Endothelial cell of umbilical vein (primary cell): ENCODE results near the gene LSR. TPM values are rescaled to one million over a fixed set of nuclear protein-coding genes. Genes with fewer than 3 reads are reported as not detected.

Source experiments
- BruUV-seq: library from RNA; stranded (reverse); fragments of 400-500 nt; replicated peaks from 2 replicates; lab custom pipeline; 2021; lab: Mats Ljungman, UMichigan
- CTCF ChIA-PET: fragments of 300-600, 350-600 bp; sonication (Branson Sonifier 250); formaldehyde crosslinking; loops from one replicate; lab custom pipeline; 2021; ENCODE audit warnings: antibody characterized with exemption, inconsistent platforms; lab: Charles Lee
- POLR2A ChIA-PET: fragments of 300-600, 350-600 bp; sonication (Branson Sonifier 250); formaldehyde crosslinking; loops from one replicate; lab custom pipeline; 2021; ENCODE audit warnings: antibody characterized with exemption, inconsistent platforms; lab: Charles Lee
- DNase-seq: peaks from one replicate; pipeline ENCODE4 v3.0.0-alpha.2; 2011; ENCODE audit warnings: low read depth, low spot score
- FAIRE-seq: peaks from 2 replicates; lab custom pipeline; 2011; peaks lifted over from hg19 to GRCh38; lab: Jason Lieb, UNC
- H2AFZ ChIP-seq: 2 replicates; pipeline ENCODE4 v1.6.0; 2012; ENCODE audit warnings: low read depth, low read length, control low read depth, inconsistent platforms
- H3K27ac ChIP-seq: 2 replicates; pipeline ENCODE4 v1.5.1; 2011; ENCODE audit warnings: low read depth, mild to moderate bottlenecking, control low read depth, low read length, moderate library complexity; ENCODE audit not compliant: insufficient read depth
- H3K27me3 ChIP-seq, 2 experiments: 2 replicates each; pipeline versions ENCODE4 v1.6.0 to v1.6.1; 2011; ENCODE audit warnings: low read length in 2 of 2, mixed read lengths in 1 of 2; ENCODE audit not compliant: control insufficient read depth in 2 of 2, insufficient read depth in 2 of 2
- H3K36me3 ChIP-seq, 2 experiments: 2 replicates in 1 of 2; 3 replicates in 1 of 2; pipeline ENCODE4 v1.5.1; 2011; ENCODE audit warnings: low read length in 2 of 2, mild to moderate bottlenecking in 1 of 2, moderate library complexity in 1 of 2; ENCODE audit not compliant: control insufficient read depth in 2 of 2, insufficient read depth in 2 of 2; ENCODE audit errors: extremely low read depth in 1 of 2
- H3K4me1 ChIP-seq: 3 replicates; pipeline ENCODE4 v1.5.1; 2011; ENCODE audit warnings: mild to moderate bottlenecking, low read length; ENCODE audit not compliant: control insufficient read depth, insufficient read depth; ENCODE audit errors: extremely low read depth
- H3K4me2 ChIP-seq: 2 replicates; pipeline ENCODE4 v1.6.1; 2011; ENCODE audit warnings: low read length, control low read depth, mixed read lengths; ENCODE audit not compliant: insufficient read depth
- H3K4me3 ChIP-seq, 3 experiments: fragments of 200-600 bp in 1 of 3; sonication (generic), shearing (Covaris generic) in 1 of 3; replicated peaks in 1 of 3; 2 replicates each; pipeline ENCODE4 v1.5.1; 2011 to 2016; ENCODE audit warnings: control low read depth in 3 of 3, low read length in 3 of 3, mild to moderate bottlenecking in 2 of 3, inconsistent platforms in 1 of 3, low read depth in 1 of 3, moderate library complexity in 1 of 3; ENCODE audit not compliant: insufficient read depth in 1 of 3
- H3K79me2 ChIP-seq: 2 replicates; pipeline ENCODE4 v1.6.0; 2012; ENCODE audit warnings: low read length, inconsistent platforms; ENCODE audit not compliant: control insufficient read depth, insufficient read depth
- H3K9ac ChIP-seq: replicated peaks from 2 replicates; pipeline ENCODE3; 2011; ENCODE audit warnings: low read length, control low read depth; ENCODE audit not compliant: insufficient read depth; ENCODE audit errors: extremely low read depth
- H3K9me1 ChIP-seq: replicated peaks from 3 replicates; pipeline ENCODE4 v1.6.0; 2011; ENCODE audit warnings: mild to moderate bottlenecking, low read length; ENCODE audit not compliant: control insufficient read depth, insufficient read depth; ENCODE audit errors: extremely low read depth
- H3K9me3 ChIP-seq: replicated peaks from 2 replicates; pipeline ENCODE4 v1.5.1; 2012; ENCODE audit warnings: low read length, inconsistent platforms; ENCODE audit not compliant: control insufficient read depth, insufficient read depth
- H4K20me1 ChIP-seq: replicated peaks from 2 replicates; pipeline ENCODE3; 2011; ENCODE audit warnings: mild to moderate bottlenecking, low read length; ENCODE audit not compliant: control insufficient read depth, insufficient read depth; ENCODE audit errors: extremely low read depth
- EZH2 ChIP-seq: IDR thresholded peaks from 2 replicates; pipeline ENCODE4 v1.6.1; 2012; ENCODE audit warnings: borderline replicate concordance, low read depth, mild to moderate bottlenecking, moderate library complexity, low read length, inconsistent platforms; ENCODE audit not compliant: severe bottlenecking
- FOS ChIP-seq: IDR thresholded peaks from 2 replicates; pipeline ENCODE4 v1.6.1; 2011; ENCODE audit warnings: mild to moderate bottlenecking, low read length, moderate library complexity, borderline replicate concordance; ENCODE audit not compliant: insufficient read depth
- GATA2 ChIP-seq: IDR thresholded peaks from 2 replicates; pipeline ENCODE4 v1.7.0; 2011; ENCODE audit warnings: low read depth, mild to moderate bottlenecking, moderate library complexity, mixed read lengths, low read length; ENCODE audit not compliant: insufficient read length, insufficient read depth
- JUN ChIP-seq: IDR thresholded peaks from 2 replicates; pipeline ENCODE4 v1.6.1; 2011; ENCODE audit warnings: borderline replicate concordance, low read depth; ENCODE audit not compliant: insufficient read length, insufficient read depth
- MYC ChIP-seq: IDR thresholded peaks from one replicate; pipeline ENCODE4 v1.6.1; 2011; ENCODE audit warnings: mild to moderate bottlenecking, low read depth, low read length
- POLR2A ChIP-seq: IDR thresholded peaks from 2 replicates; pipeline ENCODE4 v1.6.1; 2012; ENCODE audit warnings: low read depth, mild to moderate bottlenecking, control low read depth, low read length
- POLR2AphosphoS5 ChIP-seq: IDR thresholded peaks from 2 replicates; pipeline ENCODE4 v1.6.1; 2012; ENCODE audit warnings: low read depth, mild to moderate bottlenecking, control low read depth, low read length, moderate library complexity; ENCODE audit not compliant: insufficient read depth
- dilution Hi-C: fragments of 300-500 bp; cut with MboI; formaldehyde crosslinking; loops from one replicate; pipeline ENCODE4 v1.15.0; 2019; ENCODE audit warnings: low sequenced_read_pairs; ENCODE audit not compliant: extremely low pct_ligation_motif_present
- intact Hi-C: fragments of 100-400 bp; cut with micrococcal nuclease; formaldehyde crosslinking; loops from one replicate; pipeline ENCODE4 v1.10.0; 2022
- polyA plus RNA-seq, 4 experiments: library from polyadenylated mRNA; depleted of rRNA in 3 of 4; stranded (reverse) in 3 of 4; unstranded in 1 of 4; fragments of >200 nt; gene quantifications; 2 replicates each; pipeline versions ENCODE4 v1.2.1 to v1.2.3, GENCODE V29; 2011 to 2012; ENCODE audit warnings: missing spikeins in 1 of 4
- total RNA-seq: library from RNA; stranded (reverse); gene quantifications from 2 replicates; pipeline ENCODE4 v1.2.3, GENCODE V29; 2021
- TF ChIP-seq, protein P1 (sequence below), 2 donors: IDR thresholded peaks; 1 replicate in 1 of 2; 2 replicates in 1 of 2; pipeline ENCODE4 v1.5.1; 2011; ENCODE audit warnings: low read length in 2 of 2, mild to moderate bottlenecking in 2 of 2, moderate library complexity in 2 of 2, control low read depth in 1 of 2, inconsistent platforms in 1 of 2, low read depth in 1 of 2; ENCODE audit not compliant: insufficient read depth in 1 of 2; ENCODE audit errors: extremely low read depth in 1 of 2
- TF ChIP-seq, protein P2 (sequence below): IDR thresholded peaks from 2 replicates; pipeline ENCODE4 v1.6.1; 2011; ENCODE audit not compliant: insufficient read depth, insufficient read length

The LSR gene
- total and polyA plus RNA-seq, 2 donors (not counting 3 experiments of a cell fraction or from before 2014, with no cell fraction given), result 0.76 to 1.0 TPM

DNA sequence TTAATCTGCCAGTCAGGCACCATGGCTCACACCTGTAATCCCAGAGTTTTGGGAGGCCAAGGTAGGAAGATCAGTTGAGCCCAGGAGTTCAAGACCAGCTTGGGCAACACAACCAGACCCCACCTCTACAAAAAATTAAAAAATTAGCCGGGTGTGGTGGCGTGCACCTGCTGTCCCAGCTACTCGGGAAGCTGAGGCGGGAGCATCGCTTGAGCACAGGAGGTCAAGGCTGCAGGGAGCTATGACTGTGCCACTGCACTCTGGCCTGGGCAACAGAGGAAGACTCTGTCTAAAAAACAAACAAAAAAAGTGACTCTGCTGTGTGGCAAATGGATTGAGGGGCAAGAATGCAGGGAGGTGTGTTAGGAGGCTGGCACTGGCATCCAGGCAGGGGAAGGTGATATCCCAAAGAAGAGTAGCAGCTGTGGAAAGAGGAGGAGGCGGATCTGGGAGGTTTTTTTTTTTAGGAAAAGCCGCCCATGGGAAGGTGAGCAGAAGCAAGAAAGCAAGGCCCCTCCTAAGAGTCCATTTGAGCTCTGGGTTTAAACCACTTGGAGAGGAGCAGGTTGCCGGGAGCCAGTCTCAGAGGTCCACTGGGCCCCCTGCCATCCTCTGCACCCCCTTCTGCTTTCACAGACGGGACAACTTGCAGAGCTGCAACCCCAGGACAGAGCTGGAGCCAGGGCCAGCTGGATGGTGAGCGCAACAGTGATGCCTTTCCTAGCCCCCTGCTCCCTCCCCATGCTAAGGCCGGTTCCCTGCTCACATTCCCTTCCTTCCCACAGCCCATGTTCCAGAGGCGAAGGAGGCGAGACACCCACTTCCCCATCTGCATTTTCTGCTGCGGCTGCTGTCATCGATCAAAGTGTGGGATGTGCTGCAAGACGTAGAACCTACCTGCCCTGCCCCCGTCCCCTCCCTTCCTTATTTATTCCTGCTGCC, 35.6 kb downstream of the LSR start:
- Histone ChIP-seq H3K27me3 (peaks cover 1 to 6% of the 10 kb centered on the region in 2 experiments), H2AFZ (no peak overlapping the region), H3K9me1 (no peaks in the 10 kb centered on the region), H3K4me3 (no peak overlapping the region), H3K27ac (no peak overlapping the region), H3K36me3 (no peaks in the 10 kb centered on the region), H3K9me3 (no peaks in the 10 kb centered on the region), H4K20me1 (no peaks in the 10 kb centered on the region), H3K9ac (no peak overlapping the region), H3K79me2 (no peaks in the 10 kb centered on the region), H3K4me2 (no peak overlapping the region), H3K4me1 (no peaks in the 10 kb centered on the region)
- dilution Hi-C loops, result no loop called here
- DNase-seq (no peak), FAIRE-seq (no peak)
- POLR2A ChIA-PET, result no interaction called here
- intact Hi-C loops, result no loop called here
- TF ChIP-seq POLR2A (no peak), POLR2AphosphoS5 (no peak), EZH2 (no peak), JUN (no peak), MYC (no peak), GATA2 (no peak), FOS (no peak)
- TF ChIP-seq, protein P1, sequence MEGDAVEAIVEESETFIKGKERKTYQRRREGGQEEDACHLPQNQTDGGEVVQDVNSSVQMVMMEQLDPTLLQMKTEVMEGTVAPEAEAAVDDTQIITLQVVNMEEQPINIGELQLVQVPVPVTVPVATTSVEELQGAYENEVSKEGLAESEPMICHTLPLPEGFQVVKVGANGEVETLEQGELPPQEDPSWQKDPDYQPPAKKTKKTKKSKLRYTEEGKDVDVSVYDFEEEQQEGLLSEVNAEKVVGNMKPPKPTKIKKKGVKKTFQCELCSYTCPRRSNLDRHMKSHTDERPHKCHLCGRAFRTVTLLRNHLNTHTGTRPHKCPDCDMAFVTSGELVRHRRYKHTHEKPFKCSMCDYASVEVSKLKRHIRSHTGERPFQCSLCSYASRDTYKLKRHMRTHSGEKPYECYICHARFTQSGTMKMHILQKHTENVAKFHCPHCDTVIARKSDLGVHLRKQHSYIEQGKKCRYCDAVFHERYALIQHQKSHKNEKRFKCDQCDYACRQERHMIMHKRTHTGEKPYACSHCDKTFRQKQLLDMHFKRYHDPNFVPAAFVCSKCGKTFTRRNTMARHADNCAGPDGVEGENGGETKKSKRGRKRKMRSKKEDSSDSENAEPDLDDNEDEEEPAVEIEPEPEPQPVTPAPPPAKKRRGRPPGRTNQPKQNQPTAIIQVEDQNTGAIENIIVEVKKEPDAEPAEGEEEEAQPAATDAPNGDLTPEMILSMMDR (IDR thresholded peaks at IDR 0.05; ENCODE audit: extremely low read depth in 1 of 2, insufficient read depth in 1 of 2, low read depth in 1 of 2, low read length in 2 of 2), result no peak
- TF ChIP-seq, protein P2, sequence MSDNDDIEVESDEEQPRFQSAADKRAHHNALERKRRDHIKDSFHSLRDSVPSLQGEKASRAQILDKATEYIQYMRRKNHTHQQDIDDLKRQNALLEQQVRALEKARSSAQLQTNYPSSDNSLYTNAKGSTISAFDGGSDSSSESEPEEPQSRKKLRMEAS, result no peak
- no TSS peak for BruUV-seq
- CTCF ChIA-PET, result interaction anchor here (1.4 kb wide), 1 partner anchor 15 kb away, joined by 3 read pairs; no protein-coding TSS in a partner anchor
